Gastrocnemius medialis (tissue), 4 donors: ENCODE results near the gene EYA3.

Experiments
- POLR2A ChIP-seq, 2 donors: fragments of 450-650 bp; IDR thresholded peaks; one replicate each; pipeline ENCODE4 v1.6.1; 2017; ENCODE audit warnings: antibody characterized with exemption in 2 of 2, mild to moderate bottlenecking in 2 of 2, moderate library complexity in 2 of 2
- TF ChIP-seq, protein P1 (sequence below), 5 experiments: fragments of 450-650 bp in 3 of 5; fragments of 200-600 bp in 2 of 5; sonication (generic) in 2 of 5; IDR thresholded peaks in 4 of 5; conservative IDR thresholded peaks in 1 of 5; 1 replicate in 4 of 5; 2 replicates in 1 of 5; pipeline ENCODE4 v1.5.1; 2016 to 2019; ENCODE audit warnings: antibody characterized with exemption in 5 of 5, mild to moderate bottlenecking in 3 of 5, moderate library complexity in 3 of 5

GRCh38 chr1:28039341-28039740 is 49.1 kb downstream of the EYA3 start:
- TF ChIP-seq, protein P1, sequence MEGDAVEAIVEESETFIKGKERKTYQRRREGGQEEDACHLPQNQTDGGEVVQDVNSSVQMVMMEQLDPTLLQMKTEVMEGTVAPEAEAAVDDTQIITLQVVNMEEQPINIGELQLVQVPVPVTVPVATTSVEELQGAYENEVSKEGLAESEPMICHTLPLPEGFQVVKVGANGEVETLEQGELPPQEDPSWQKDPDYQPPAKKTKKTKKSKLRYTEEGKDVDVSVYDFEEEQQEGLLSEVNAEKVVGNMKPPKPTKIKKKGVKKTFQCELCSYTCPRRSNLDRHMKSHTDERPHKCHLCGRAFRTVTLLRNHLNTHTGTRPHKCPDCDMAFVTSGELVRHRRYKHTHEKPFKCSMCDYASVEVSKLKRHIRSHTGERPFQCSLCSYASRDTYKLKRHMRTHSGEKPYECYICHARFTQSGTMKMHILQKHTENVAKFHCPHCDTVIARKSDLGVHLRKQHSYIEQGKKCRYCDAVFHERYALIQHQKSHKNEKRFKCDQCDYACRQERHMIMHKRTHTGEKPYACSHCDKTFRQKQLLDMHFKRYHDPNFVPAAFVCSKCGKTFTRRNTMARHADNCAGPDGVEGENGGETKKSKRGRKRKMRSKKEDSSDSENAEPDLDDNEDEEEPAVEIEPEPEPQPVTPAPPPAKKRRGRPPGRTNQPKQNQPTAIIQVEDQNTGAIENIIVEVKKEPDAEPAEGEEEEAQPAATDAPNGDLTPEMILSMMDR (IDR thresholded peaks at IDR 0.05 in 4 of 5, conservative IDR thresholded peaks at IDR 0.05 in 1 of 5): no peak
- TF ChIP-seq POLR2A (IDR thresholded peaks at IDR 0.05): no peak
